CMK (cell line): ENCODE measurements around the gene IL1R1.

ENCODE experiments used
- DNase-seq: peaks from one replicate; pipeline ENCODE4 v3.0.0-alpha.2; 2010; ENCODE audit warnings: low read depth

Gene IL1R1

DNA sequence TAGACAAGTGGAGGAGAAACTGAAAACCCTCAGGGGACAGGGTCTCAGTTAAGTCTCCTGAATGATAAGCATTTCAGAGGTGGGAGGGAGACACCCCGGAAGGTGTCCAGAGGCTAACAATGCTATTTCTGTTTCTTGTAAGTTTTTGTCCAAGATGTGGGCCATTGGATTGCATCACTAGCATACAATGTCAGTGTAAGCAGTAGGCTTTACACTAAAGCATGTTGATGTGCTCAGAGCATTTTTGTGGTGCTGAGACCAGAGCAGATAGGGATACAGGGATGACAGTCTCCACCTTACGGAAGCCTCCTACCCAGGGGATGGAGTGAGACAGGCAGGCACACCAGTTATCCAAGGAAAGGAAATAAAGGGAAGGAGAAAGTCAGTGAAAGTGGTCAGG is 2.2 kb upstream of the IL1R1 start:
- no peak for DNase-seq

- no peak for DNase-seq
Measured at GRCh38 chr2:102141011-102141943, 1.3 kb upstream of the IL1R1 start.

DNA sequence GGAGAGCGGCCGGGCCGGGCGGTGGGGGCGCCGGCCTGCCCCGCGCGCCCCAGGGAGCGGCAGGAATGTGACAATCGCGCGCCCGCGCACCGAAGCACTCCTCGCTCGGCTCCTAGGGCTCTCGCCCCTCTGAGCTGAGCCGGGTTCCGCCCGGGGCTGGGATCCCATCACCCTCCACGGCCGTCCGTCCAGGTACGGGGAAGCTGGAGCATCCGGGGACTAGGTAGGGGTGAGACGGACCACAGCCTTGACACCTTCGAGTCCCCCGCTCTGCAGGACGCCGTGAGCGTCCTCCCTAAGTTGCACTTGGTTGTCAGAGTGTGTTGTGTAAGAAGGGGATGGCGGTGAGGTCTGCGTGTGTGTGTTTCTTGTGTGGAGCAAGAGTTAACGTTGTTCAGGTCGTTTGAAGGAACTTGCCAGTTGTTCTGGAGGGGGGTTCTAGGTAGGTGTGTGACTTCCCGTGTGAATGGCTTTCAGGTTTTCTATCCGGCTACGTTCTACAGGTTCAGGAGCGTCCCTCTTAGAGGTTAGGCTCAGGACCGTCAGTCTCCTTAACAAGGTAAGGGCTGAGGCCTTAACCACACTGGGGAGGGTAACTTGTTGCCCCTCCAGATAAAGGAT is 393 bp downstream of the IL1R1 start:
- DNase-seq = no peak

DNA sequence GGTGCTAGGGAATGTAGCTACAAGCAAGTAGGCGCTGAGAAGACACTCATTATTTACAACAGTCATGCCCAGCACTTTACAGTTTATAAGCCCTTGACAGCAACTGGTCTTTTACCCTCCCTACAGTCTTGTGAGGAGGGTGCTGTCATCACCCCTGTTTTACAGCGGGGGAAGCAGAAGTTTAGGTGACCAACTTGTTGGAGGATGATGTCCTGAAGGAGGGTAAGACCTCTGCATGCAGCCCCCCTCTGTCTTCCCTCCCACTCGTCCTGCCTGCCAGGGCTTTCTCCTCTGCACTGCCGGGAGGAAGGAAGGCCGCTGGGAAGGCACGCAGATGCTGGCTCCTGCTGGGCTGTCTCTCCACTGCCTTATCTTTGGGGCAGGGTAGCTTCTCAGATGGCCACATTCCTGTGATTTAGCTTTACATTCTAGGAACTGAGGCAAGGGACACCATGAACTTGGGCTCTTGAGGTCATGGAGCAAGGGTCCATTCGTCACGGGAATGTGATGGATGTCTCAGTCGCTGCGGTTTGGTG is 972 bp downstream of the IL1R1 start:
- no peak for DNase-seq

DNA sequence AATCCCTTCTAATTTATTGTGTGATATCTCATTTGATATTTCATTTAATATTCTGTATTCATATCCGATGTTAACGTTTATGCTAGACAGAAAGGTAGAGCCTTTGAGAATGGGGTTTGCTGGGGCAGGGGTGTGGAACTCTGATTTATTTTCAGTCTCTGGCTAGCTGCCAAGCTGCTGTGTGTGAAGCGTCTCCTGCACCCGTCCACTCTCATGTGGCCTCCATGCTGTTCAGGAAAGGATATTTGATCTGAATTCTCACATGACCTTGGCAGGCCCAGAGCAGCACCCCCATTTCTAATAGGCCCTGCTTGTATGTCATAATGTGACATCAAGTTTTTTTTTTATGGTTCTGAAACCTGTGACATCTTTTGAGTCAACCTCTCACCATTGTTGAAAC is 1.6 kb downstream of the IL1R1 start:
- DNase-seq = no peak

GRCh38 chr2:102145107-102145506 is 2.6 kb downstream of the IL1R1 start:
- DNase-seq = no peak

- no peak for DNase-seq
Measured at GRCh38 chr2:102145934-102146333, 3.4 kb downstream of the IL1R1 start.

- DNase-seq = no peak
Measured at GRCh38 chr2:102147935-102148334, 5.4 kb downstream of the IL1R1 start.

DNA sequence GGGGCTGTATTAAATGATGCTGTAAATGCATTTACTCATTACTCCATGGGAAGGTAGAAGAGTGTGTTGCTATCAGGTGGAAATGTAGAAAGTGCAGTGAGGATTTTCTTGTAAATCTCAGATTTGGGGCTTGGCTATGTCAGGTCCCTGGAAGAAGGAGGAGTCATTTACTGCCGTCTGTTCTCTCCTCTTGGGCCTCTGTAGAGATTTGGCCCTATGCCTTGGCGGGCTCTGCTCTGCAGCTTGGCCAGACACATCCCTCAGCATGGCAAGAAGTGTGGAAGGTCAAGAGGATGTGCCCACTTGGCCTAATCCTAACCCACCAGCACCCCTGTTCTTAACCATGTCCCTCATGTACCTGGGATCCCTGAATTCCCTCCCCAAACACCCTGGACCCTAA is 6.7 kb downstream of the IL1R1 start:
- no peak for DNase-seq

GRCh38 chr2:102149644-102150455 is 7.3 kb downstream of the IL1R1 start:
- DNase-seq = no peak

- no peak for DNase-seq
Measured at GRCh38 chr2:102154364-102154763, 11.8 kb downstream of the IL1R1 start.

DNA sequence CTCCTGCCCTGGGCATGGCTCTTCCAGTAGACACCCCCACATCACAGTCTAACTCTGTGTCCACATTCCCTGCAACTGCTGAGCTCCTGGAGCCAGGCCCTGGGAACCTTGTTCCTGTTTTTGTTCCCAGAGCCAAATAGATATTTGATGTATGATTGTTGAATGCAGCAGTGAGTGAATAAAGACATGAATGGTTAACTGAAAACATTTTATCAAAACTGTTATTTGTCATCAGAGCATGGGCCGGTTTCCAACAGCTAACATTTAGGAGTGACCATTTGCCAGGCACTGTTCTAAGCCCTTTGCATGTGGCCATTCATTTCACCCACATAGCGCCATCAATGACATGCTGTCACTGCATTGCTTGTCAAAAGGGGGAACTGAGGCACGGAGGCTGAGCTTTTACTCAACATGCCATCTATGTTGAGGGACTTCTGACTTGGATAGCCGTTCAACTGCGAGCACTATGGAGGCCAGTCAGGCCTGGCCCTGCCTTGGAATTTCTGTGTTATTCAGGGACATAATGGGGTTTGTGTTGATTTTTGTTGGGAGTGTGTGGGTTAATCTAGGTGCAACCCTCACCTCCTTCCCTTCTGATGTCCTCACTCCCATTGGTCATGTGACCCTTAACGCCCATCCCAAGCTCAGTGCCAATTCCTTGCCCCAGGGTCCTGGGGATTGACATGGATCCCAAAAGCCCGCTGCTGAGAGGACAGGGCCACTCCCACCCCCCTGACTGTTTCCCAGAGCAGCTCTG is 12.6 kb downstream of the IL1R1 start:
- no peak for DNase-seq

- DNase-seq = no peak
Measured at GRCh38 chr2:102155703-102156515, 13.4 kb downstream of the IL1R1 start.

DNA sequence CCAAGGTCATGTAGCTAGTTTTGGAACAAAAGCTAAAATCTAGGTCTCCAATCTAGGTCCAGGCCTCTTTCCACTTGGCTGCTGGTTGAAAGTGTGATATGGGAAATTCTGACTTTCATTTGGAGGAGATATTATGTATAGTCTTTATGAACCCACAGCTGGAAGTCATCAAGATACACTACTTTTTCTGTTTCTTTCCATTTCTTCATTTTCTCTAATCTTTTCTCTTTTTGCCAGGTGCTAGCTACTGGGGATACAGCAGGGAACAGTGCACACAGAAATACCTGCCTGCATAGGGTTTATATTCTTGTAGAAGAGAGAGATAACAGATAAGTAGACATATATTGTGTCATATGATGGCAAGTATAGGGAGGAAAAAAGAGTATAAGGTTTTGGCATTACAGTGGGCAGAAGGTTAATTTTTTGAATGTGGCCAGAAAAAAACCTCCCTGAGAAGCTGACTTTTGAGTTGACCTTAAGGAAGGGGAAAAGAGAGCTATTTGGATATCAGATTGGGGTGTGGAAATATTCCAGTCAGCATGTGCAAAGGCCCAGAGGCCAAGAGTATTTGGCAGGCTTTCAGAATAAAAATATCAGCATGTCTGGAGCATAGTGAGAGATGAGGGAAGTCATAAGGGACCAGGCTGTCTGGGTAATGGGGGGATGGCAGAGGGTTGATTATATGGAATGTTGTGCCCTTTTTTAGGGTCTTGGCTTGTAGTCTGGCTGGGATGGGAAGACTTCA is 15.6 kb downstream of the IL1R1 start:
- no peak for DNase-seq

GRCh38 chr2:102159295-102159694 is 16.7 kb downstream of the IL1R1 start:
- no peak for DNase-seq

GRCh38 chr2:102166189-102166845 is 23.8 kb downstream of the IL1R1 start:
- no peak for DNase-seq

DNA sequence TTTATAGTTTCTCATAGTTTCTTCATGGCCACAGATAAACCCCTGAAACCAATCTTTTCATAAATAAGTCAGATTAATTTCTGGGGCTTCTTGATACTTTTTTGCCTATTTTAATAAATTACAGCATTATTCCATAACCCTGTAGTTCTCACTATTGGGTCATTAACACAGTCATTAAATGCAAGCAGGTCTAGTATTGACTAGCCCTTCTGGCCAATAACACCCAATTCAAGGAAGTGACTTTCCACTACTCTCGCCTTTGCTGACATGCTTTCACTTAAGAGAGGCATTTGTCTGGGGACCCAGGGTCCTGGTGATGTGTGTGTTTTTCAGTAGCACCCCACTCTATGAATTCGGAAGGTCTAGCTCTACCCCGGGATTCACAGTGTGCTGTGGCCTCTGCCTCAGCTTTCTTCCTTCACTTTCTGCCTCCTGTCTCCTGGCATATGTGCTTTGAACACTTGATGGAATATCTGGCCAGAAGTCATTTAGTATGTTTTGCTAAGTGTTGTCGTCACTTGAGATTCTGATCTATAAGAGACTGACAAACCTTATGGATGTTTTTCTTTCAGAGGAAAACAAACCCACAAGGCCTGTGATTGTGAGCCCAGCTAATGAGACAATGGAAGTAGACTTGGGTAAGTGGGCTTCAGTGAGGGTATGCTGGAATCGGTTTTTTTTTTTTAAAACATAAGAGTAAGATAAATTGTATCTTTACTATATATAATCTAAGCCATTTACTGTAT is 25.7 kb downstream of the IL1R1 start:
- no peak for DNase-seq

DNA sequence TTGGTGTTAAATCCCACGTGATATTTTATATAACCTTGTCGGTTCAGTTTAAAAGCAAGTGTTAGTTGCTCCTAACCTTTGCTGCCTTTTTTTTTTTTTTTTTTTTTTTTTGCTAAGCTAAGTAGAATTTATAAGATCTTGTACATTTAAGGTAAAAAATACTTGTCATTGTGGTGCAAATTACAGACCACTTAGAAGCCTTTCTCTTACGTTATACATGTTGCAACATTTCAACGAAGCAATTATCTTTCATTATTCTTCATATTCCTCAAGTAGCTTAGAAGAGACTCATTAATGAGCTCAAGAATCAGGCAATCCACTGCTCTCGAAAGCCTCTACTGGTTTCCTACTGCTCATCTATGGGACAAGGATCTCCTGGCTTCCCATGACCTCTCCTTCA is 29.4 kb downstream of the IL1R1 start:
- no peak for DNase-seq

- DNase-seq = no peak
Measured at GRCh38 chr2:102172745-102173144, 30.2 kb downstream of the IL1R1 start.
